K562 (cell line): ENCODE results near the gene MAD1L1.

Experiments used
- HMG20A ChIP-seq: fragments of 450-650 bp; formaldehyde crosslinking; conservative IDR thresholded peaks from 2 replicates; pipeline ENCODE4 v1.4.0; 2020; ENCODE audit warnings: mild to moderate bottlenecking, mixed read lengths
- NCOA6 ChIP-seq: fragments of 450-650 bp; IDR thresholded peaks from 2 replicates; pipeline ENCODE4 v1.6.1; 2017; ENCODE audit warnings: mild to moderate bottlenecking
- POLR2A ChIP-seq: fragments of 450-650 bp; conservative IDR thresholded peaks from 2 replicates; pipeline ENCODE4 v1.6.1; 2016
- POLR2AphosphoS5 ChIP-seq: IDR thresholded peaks from 2 replicates; pipeline ENCODE4 v1.6.1; 2011; ENCODE audit warnings: mild to moderate bottlenecking, low read depth, low read length, moderate library complexity; ENCODE audit not compliant: control insufficient read depth, insufficient read depth
- ZNF780A ChIP-seq: fragments of 250-450 bp; sonication (Bioruptor Pico); IDR thresholded peaks from 2 replicates; pipeline ENCODE4 v1.5.0; 2021; ENCODE audit warnings: mild to moderate bottlenecking

DNA sequence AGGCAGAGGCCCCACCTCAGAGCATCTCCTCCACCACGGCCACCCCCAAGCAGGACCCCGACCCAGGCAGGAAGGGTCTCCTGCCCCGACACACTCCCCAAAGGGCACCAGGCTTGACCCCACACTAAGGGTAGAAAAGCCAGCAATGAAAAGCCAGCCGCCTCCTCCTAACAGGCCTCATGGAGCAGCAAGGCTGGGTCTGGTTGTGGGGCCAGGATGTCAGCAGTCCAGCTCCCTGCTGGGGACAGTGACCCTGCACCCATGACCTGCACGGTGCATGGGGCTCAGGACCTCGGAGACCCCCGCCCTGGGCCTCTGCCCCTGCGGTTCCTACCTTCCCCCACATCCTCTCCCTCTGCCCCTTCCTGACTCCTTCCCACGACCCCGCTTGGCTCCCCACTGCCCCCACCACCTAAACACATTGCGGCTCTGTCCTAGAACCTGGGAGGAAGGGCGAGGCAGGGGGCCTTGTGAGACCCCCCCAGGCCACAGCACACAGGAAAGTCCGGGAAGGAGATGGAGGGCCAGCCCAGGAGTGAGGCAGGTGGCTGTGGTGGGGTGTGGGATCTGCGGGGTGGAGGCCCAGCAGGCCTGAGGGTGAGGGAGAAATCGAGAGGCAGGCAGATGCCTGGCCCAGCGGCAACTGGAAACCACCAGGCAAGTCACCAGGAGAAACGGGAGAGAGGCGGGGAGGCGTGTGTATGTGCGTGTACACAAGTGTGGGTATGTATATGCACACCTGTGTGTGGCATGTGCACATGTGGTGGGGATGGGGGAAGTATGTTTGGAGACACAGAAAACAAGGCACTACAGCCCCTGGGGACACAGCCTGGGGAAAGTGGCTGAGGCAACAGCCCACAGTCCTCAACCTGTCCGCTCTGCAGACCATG, 229.9 kb downstream of the MAD1L1 start:
- TF ChIP-seq HMG20A (CRISPR knock-in tag), result no peak
- no peak for TF ChIP-seq POLR2A
- TF ChIP-seq ZNF780A (CRISPR knock-in tag), result no peak
- TF ChIP-seq NCOA6, result no peak
- TF ChIP-seq POLR2AphosphoS5, result no peak
